GM18508 (cell line): ENCODE data around the gene TRIM7.
"Not testable (repeated sequence)": the region's sequence is repeated elsewhere in the genome, so short reads cannot be mapped to it uniquely, and the experiment has no call there.

Source experiments
- ATAC-seq: cut with Tn5 transposase; IDR thresholded peaks from one replicate; pipeline ENCODE4 v1.9.1; 2021; ENCODE audit warnings: moderate number of reproducible peaks; ENCODE audit not compliant: insufficient read depth, unreplicated experiment

TRIM7 gene

GRCh38 chr5:181160755-181161533 lies 44.1 kb downstream of the TRIM7 start:
- not testable (repeated sequence) for ATAC-seq

GRCh38 chr5:181160152-181160754 lies 44.7 kb downstream of the TRIM7 start:
- ATAC-seq, result no peak

GRCh38 chr5:181159286-181160151 lies 45.5 kb downstream of the TRIM7 start:
- peak; percentile 46 for ATAC-seq

GRCh38 chr5:181158869-181159268 lies 46.1 kb downstream of the TRIM7 start:
- ATAC-seq, result no peak

GRCh38 chr5:181156758-181157157 lies 48.2 kb downstream of the TRIM7 start:
- no peak for ATAC-seq

GRCh38 chr5:181153814-181154213 lies 51.2 kb downstream of the TRIM7 start:
- ATAC-seq, result no peak

- ATAC-seq, result no peak
Measured at GRCh38 chr5:181152406-181152805, 52.6 kb downstream of the TRIM7 start.

GRCh38 chr5:181151146-181151545 lies 53.9 kb downstream of the TRIM7 start:
- ATAC-seq, result no peak

GRCh38 chr5:181149806-181150733 lies 54.9 kb downstream of the TRIM7 start:
- ATAC-seq, result no peak

- no peak for ATAC-seq
Measured at GRCh38 chr5:181149355-181149754, 55.6 kb downstream of the TRIM7 start.

- not testable (repeated sequence) for ATAC-seq
Measured at GRCh38 chr5:181146927-181147636, 57.9 kb downstream of the TRIM7 start, which contains the start of gene OR2V2. Gene OR2V2 (plus strand): TSS chr5:181147586. CDS start chr5:181154943, 7,357 bp downstream.

GRCh38 chr5:181145133-181145532 lies 59.9 kb downstream of the TRIM7 start:
- no peak for ATAC-seq
